KOPT-K1 (cell line): ENCODE measurements around the gene DALRD3.

Source experiments
- H3K27ac ChIP-seq: fragments of 200-600 bp; sonication (generic); 2 replicates; pipeline ENCODE4 v1.5.1; 2016; ENCODE audit warnings: antibody characterized with exemption, mild to moderate bottlenecking, low read depth, low read length; ENCODE audit not compliant: poor library complexity, severe bottlenecking
- H3K36me3 ChIP-seq: fragments of 200-600 bp; sonication (generic); 2 replicates; pipeline ENCODE4 v1.5.1; 2017; ENCODE audit warnings: antibody characterized with exemption, mild to moderate bottlenecking, low read length, moderate library complexity; ENCODE audit not compliant: insufficient read depth
- H3K9me3 ChIP-seq: fragments of 200-600 bp; sonication (generic); 2 replicates; pipeline ENCODE4 v1.5.1; 2017; ENCODE audit warnings: antibody characterized with exemption, low read length, mild to moderate bottlenecking; ENCODE audit not compliant: insufficient read depth, poor library complexity, severe bottlenecking

The DALRD3 gene

GRCh38 chr3:49025793-49026520 lies 7.6 kb upstream of the DALRD3 start:
- Histone ChIP-seq H3K36me3 (peaks cover 72% of the 10 kb centered on the region), H3K27ac (no peak overlapping the region), H3K9me3 (no peaks in the 10 kb centered on the region)

- Histone ChIP-seq H3K9me3 (no peaks in the 10 kb centered on the region), H3K36me3 (peaks cover 64% of the 10 kb centered on the region), H3K27ac (no peak overlapping the region)
These were observed 6.8 kb upstream of the DALRD3 start for GRCh38 chr3:49025005-49025792.

GRCh38 chr3:49024449-49024848 lies 6.1 kb upstream of the DALRD3 start:
- H3K9me3 ChIP-seq, result no peaks in the 10 kb centered on the region
- H3K27ac ChIP-seq, result no peak overlapping the region
- peaks cover 57% of the 10 kb centered on the region for H3K36me3 ChIP-seq

GRCh38 chr3:49023775-49024174 lies 5.4 kb upstream of the DALRD3 start:
- Histone ChIP-seq H3K9me3 (no peaks in the 10 kb centered on the region), H3K36me3 (peaks cover 57% of the 10 kb centered on the region), H3K27ac (no peak overlapping the region)

- H3K9me3 ChIP-seq, result no peaks in the 10 kb centered on the region
- H3K27ac ChIP-seq, result peak overlapping the region; percentile 98
- peaks cover 49% of the 10 kb centered on the region for H3K36me3 ChIP-seq
These were observed 4.3 kb upstream of the DALRD3 start for GRCh38 chr3:49022688-49023171.

GRCh38 chr3:49021813-49022687 lies 3.7 kb upstream of the DALRD3 start, which contains the start of gene NDUFAF3:
Gene NDUFAF3 (plus strand): TSS chr3:49022121. CDS start chr3:49022145, 24 bp downstream.
- H3K27ac ChIP-seq, result peak within 1 kb of the TSS; percentile 98
- H3K9me3 ChIP-seq, result no peaks in the 10 kb centered on the region
- H3K36me3 ChIP-seq, result peaks cover 42% of the 10 kb centered on the region

- H3K27ac ChIP-seq, result peak overlapping the region; percentile 98
- H3K9me3 ChIP-seq, result no peaks in the 10 kb centered on the region
- peaks cover 41% of the 10 kb centered on the region for H3K36me3 ChIP-seq
These were observed 2.9 kb upstream of the DALRD3 start for GRCh38 chr3:49021213-49021812.

- H3K36me3 ChIP-seq, result peaks cover 41% of the 10 kb centered on the region
- H3K9me3 ChIP-seq, result no peaks in the 10 kb centered on the region
- peak overlapping the region; percentile 98 for H3K27ac ChIP-seq
These were observed 2.2 kb upstream of the DALRD3 start for GRCh38 chr3:49020330-49021212.

- Histone ChIP-seq H3K9me3 (no peaks in the 10 kb centered on the region), H3K27ac (peak overlapping the region; percentile 98), H3K36me3 (peaks cover 41% of the 10 kb centered on the region)
These were observed 1.6 kb upstream of the DALRD3 start for GRCh38 chr3:49019941-49020329.

- Histone ChIP-seq H3K27ac (peak overlapping the region; percentile 62), H3K36me3 (peaks cover 41% of the 10 kb centered on the region), H3K9me3 (no peaks in the 10 kb centered on the region)
These were observed 277 bp upstream of the DALRD3 start for GRCh38 chr3:49018707-49019006.

GRCh38 chr3:49017229-49017970 lies 980 bp downstream of the DALRD3 start:
- Histone ChIP-seq H3K9me3 (no peaks in the 10 kb centered on the region), H3K27ac (peak overlapping the region; percentile 62), H3K36me3 (peaks cover 45% of the 10 kb centered on the region)

- no peak overlapping the region for H3K27ac ChIP-seq
- no peaks in the 10 kb centered on the region for H3K9me3 ChIP-seq
- peaks cover 53% of the 10 kb centered on the region for H3K36me3 ChIP-seq
These were observed 1.8 kb downstream of the DALRD3 start for GRCh38 chr3:49016414-49017228.

- H3K9me3 ChIP-seq, result no peaks in the 10 kb centered on the region
- peaks cover 61% of the 10 kb centered on the region for H3K36me3 ChIP-seq
- H3K27ac ChIP-seq, result no peak overlapping the region
These were observed 2.6 kb downstream of the DALRD3 start for GRCh38 chr3:49015765-49016164.
